Type B pancreatic cell (in vitro differentiated cells): ENCODE results near the gene SHC3. TPM values are rescaled to one million over a fixed set of nuclear protein-coding genes. Genes with fewer than 3 reads are reported as not detected.

ENCODE experiments used
- DNase-seq: peaks from one replicate; pipeline ENCODE4 v3.0.0; 2021; ENCODE audit warnings: mixed read lengths; ENCODE audit not compliant: unreplicated experiment; ENCODE audit errors: extremely low spot score
- H3K27ac Mint-ChIP-seq: 2 replicates; pipeline ENCODE4 v1.8.0; 2021; ENCODE audit warnings: mild to moderate bottlenecking, mixed read lengths
- H3K27me3 Mint-ChIP-seq: 2 replicates; pipeline ENCODE4 v1.8.0; 2021; ENCODE audit warnings: mixed read lengths
- H3K36me3 Mint-ChIP-seq: 2 replicates; pipeline ENCODE4 v1.8.0; 2021; ENCODE audit warnings: mixed read lengths
- H3K4me1 Mint-ChIP-seq: one replicate; pipeline ENCODE4 v1.8.0; 2021; ENCODE audit warnings: mixed read lengths; ENCODE audit not compliant: unreplicated experiment
- H3K4me3 Mint-ChIP-seq: 2 replicates; pipeline ENCODE4 v1.8.0; 2021; ENCODE audit warnings: mild to moderate bottlenecking, mixed read lengths
- H3K9me3 Mint-ChIP-seq: 2 replicates; pipeline ENCODE4 v1.8.0; 2021; ENCODE audit warnings: mixed read lengths
- CTCF ChIP-seq: fragments of 200-600 bp; sonication (generic); conservative IDR thresholded peaks from 2 replicates; pipeline ENCODE4 v1.5.0; 2021; ENCODE audit warnings: antibody characterized with exemption, mild to moderate bottlenecking
- total RNA-seq: library from RNA; stranded (reverse); gene quantifications from 2 replicates; pipeline ENCODE4 v1.2.1, GENCODE V29; 2021; ENCODE audit warnings: low replicate concordance

SHC3 gene
- total RNA-seq, 1 donor from 2014 or later: 5.3 TPM

GRCh38 chr9:88972401-88972800 lies 206.2 kb downstream of the SHC3 start:
- no peak for TF ChIP-seq CTCF
- Mint-ChIP-seq H3K9me3 (no peaks in the 10 kb centered on the region), H3K27ac (no peak overlapping the region), H3K36me3 (no peaks in the 10 kb centered on the region), H3K4me3 (no peak overlapping the region), H3K27me3 (peaks cover 6% of the 10 kb centered on the region), H3K4me1 (peaks cover 15% of the 10 kb centered on the region)
- DNase-seq: peak; percentile 42

DNA sequence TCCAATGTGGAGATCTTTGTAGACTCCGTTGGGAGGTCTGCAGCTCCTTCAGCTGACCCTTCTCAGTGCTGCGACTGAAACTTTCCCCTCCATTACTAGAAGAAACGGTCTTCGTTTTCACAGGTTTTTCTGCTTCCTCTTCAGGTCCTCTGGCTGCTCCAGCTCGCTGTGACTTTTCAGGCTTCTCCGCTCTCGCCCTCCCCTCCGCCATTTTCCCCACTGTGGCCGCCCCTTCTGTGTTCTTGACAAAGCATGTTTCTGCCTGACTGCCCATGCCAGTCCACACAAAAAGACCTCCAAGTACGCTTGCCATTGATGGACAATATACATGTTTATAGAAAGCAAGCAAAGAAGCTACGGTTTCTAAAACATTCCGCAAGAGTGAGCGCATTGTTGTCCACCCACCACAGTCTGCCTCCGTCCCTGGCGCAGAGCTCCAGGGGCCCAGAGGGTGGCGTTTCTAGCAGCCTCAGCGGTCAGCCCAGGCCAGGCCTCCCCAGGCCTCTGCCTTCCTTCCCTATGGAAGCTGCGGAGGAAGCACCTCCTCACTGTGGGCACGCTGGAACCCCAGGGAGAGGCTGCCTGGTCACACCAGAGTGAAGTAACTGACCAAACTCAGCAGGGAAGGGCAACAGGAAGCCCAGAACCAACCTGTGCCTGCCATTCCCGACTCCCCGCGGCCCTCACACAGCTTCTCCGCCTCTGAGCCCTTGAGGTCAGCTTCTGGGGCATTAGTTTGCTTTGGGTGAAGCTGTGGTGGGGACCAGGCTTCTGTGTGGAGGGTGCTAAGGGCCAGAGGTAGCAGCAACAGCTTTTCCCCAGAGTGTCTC lies 207.3 kb downstream of the SHC3 start:
- Mint-ChIP-seq H3K4me1 (peaks cover 13% of the 10 kb centered on the region), H3K9me3 (no peaks in the 10 kb centered on the region), H3K27ac (no peak overlapping the region), H3K27me3 (no peaks in the 10 kb centered on the region), H3K36me3 (no peaks in the 10 kb centered on the region), H3K4me3 (peak overlapping the region; percentile 3)
- DNase-seq: peak; percentile 57
- TF ChIP-seq CTCF: no peak

DNA sequence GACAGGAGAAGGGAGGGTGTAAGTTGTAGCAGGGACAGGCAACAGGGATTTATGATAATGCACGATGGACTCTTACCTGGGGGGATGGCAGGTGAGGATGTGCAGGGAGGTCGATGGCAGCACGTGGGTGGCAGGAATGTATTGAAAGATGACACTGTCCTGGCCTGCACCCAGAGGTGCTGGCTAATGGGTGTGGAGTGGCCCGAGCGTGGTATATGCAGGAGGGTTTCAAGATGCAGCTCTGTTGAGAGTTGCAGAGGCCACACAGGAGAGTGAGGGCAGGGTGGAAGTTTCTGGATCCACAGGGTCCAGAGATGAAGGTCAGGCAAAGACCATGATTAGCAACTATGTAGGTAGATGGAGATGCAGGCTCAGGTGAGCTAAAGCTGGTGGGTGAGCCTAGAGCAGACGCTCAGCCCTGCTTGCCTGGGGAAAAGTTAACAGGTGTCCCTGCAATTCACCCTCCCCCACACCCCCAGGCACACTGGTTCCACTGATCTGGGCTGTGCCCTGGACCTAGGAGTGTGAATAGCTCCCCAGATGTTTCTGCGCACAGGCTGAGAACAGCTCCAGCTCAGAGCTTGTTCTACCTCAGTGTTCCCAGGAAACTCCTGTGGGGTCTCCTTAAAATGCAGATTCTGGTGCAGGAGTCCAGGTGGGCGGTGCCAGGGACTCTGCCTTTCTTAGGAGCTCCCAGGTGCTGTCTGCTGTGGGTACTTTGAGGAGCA lies 208.8 kb downstream of the SHC3 start:
- peak; percentile 48 for DNase-seq
- H3K36me3 Mint-ChIP-seq: no peaks in the 10 kb centered on the region
- no peaks in the 10 kb centered on the region for H3K9me3 Mint-ChIP-seq
- H3K27ac Mint-ChIP-seq: no peak overlapping the region
- H3K27me3 Mint-ChIP-seq: no peaks in the 10 kb centered on the region
- TF ChIP-seq CTCF: no peak
- peaks cover 8% of the 10 kb centered on the region for H3K4me1 Mint-ChIP-seq
- no peak overlapping the region for H3K4me3 Mint-ChIP-seq

DNA sequence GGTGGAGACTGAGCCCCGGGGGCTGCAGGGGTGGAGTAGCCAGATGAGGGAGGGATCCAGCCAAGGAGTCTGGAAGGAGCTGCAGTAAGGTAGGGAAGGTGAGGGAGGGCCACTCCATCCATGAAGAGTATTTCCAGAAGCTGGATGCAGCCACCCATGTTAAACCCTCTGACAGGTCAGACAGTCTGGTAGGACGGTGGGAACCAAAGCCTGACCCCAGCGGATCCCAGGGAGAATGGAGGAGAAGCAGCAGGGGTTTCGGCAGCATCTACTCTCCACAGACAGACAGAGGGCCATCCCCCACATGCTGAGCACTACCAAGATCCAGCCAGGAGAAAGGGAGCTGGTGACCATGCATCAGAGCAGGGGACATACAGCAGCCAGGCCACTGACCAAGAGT lies 209.8 kb downstream of the SHC3 start:
- H3K27ac Mint-ChIP-seq: no peak overlapping the region
- H3K4me3 Mint-ChIP-seq: no peak overlapping the region
- no peaks in the 10 kb centered on the region for H3K36me3 Mint-ChIP-seq
- H3K9me3 Mint-ChIP-seq: no peaks in the 10 kb centered on the region
- H3K4me1 Mint-ChIP-seq: peaks cover 8% of the 10 kb centered on the region
- DNase-seq: peak; percentile 55
- no peaks in the 10 kb centered on the region for H3K27me3 Mint-ChIP-seq
- TF ChIP-seq CTCF: no peak

GRCh38 chr9:88966894-88967676 lies 211.5 kb downstream of the SHC3 start:
- H3K27ac Mint-ChIP-seq: no peak overlapping the region

More at GRCh38 chr9:88966894-88967676, 211.5 kb downstream of the SHC3 start:
- no peaks in the 10 kb centered on the region for H3K9me3 Mint-ChIP-seq
- H3K4me1 Mint-ChIP-seq: peaks cover 8% of the 10 kb centered on the region
- no peak overlapping the region for H3K4me3 Mint-ChIP-seq
- H3K36me3 Mint-ChIP-seq: no peaks in the 10 kb centered on the region
- peaks cover 2% of the 10 kb centered on the region for H3K27me3 Mint-ChIP-seq
- no peak for TF ChIP-seq CTCF
- DNase-seq: peak; percentile 62
